ENCODE data around the gene GPRIN2. TPM values are rescaled to one million over a fixed set of nuclear protein-coding genes. Genes with fewer than 3 reads are reported as not detected.

The GPRIN2 gene
- total and polyA plus RNA-seq, 5 experiments from 2014 or later, result not detected

DNA sequence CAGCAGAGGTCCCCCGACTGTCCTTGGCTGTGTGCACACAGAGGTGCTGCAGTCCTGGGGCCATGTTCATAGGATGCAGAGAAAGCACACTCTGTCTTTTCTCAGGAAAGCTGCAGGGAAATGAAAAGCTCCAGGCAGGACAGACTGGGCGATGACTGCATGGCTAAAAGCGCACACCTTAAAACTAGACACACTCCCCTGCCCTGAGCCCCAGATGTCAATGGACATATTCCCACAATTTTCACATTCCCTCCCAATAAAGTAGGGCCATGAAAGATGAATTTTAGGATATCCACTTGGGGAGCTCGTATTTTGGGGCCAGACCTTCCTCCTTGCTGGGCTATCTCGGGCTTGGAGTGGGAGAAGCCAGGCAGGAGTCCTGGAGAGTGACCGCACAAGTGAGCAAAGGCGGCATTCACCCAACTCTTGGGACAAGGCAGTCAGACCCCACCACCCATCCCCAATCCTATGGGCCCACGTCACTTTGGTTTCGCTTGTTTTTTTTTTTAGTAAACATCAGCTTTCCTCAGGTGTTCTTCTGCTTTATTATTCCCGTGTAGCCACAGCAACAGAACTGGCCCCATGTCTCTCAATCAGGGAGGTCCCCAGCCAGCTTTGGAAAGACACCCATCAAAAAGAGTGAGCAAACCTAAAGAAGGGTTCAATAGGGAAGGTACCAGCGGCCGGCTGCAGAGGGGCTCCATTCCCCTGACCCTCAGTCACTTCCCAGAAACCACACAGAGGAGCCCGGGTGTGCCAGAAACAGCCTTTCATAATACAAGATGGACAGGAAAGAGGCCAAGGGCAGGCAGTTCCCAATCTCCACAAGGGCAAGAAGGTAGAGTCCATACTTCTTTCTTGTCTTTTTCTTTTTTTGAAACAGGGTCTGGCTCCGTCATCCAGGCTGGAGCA is 12.7 kb downstream of the GPRIN2 start:
- Mint-ChIP-seq H3K27me3 (peaks cover 26 to 38% (median 37%) of the 10 kb centered on the region in 5 donors), H3K36me3 (peaks cover 0 to 5% (median 2%) of the 10 kb centered on the region in 3 donors), H3K9me3 (peaks cover 0 to 2% (median 0%) of the 10 kb centered on the region in 9 donors), H3K4me3 (no peak overlapping the region), H3K27ac (no peak overlapping the region), H3K4me1 (peaks cover 2 to 9% (median 9%) of the 10 kb centered on the region in 4 donors)
- DNase-seq (peak in 1 of 10 donors; percentile 59), ATAC-seq (no peak)
- POLR2A ChIA-PET, result no interaction called here

DNA sequence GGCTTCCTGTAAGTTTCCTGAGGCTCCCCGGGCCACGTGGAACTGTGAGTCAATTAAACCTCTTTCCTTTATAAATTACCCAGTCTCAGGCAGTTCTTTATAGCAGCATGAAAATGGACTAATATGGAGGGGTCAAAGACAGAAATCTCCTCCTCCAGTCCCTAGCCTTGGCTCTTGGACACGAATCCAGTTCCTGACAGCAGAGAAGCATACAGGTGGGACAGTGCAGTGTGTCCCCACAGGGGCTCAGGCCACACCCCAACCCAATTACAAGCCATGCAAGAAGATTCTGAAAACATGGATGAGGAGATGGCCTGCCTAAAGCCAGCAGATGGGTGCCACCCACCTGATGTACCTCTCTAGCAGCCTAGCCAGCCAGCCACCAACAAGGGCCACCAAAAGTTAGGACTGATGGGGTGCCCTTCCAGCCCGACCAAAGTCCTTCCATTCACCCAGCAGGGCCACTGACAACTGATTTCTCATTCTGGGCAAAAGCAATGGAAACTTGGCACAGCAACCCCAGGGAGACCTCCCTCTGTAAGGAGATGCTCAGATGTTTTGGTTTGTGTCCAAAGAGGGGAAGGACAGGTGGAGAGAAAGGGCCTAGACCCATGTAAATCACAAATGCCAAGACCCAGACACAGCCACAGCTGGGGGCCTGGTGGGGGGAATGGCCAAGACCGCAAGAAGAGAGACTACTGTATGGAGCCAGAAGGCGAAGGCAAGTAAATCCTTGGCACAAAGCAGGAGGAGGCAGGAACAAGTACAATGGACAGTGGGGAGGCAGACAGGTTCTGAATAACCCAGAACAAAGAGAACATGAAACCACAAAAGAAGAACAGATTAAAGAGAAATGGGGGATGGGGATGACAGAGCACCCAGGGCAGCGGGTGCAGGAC is 13.6 kb downstream of the GPRIN2 start:
- DNase-seq, result peak in 1 of 10 donors; percentile 62

DNA sequence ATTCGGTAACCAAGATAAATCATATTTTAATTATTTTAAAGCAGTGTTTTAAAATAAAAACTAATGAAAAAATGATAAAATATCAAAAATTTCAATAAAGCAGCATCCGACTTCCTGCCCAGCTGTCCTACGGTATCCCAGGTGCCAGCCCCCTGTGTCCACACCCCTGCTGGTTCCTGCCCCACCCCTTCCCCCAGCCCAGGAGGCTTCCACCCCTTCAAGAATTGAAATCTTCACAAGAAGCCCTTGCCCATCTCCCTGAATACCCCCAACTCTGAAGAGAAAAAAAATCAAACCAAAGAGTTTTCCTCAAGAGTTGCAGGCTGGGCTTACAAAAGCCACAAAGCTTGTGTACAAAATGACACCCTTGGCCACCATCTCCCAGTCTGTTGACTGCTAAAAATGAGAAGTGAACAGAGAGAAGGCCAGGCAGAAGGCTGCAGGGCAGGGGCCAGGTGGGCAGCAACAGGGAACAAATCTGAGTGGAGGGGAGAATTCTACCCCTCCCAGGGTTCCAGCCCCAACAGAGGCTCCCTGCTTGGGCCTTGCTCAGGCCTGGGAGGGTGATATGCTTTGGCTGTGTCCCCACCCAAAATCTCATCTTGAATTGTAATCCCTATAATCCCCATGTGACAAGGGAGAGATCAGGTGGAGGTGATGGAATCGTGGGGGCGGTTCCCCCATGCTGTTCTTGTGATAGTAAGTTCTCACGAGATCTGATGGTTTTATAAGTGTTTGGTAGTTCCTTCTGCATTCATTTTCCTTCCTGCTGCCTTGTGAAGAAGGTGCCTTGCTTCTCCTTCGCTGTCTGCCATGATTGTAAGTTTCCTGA is 14.5 kb downstream of the GPRIN2 start:
- peak in 1 of 10 donors; percentile 46 for DNase-seq
- Mint-ChIP-seq H3K4me3 (peak overlapping the region in 1 of 10 donors; percentile 33), H3K4me1 (peaks cover 2 to 9% (median 9%) of the 10 kb centered on the region in 4 donors), H3K36me3 (peaks cover 0 to 5% (median 2%) of the 10 kb centered on the region in 3 donors), H3K27me3 (peaks cover 31 to 51% (median 44%) of the 10 kb centered on the region in 5 donors), H3K9me3 (peaks cover 0 to 2% (median 0%) of the 10 kb centered on the region in 9 donors), H3K27ac (no peak overlapping the region)
- POLR2A ChIA-PET, result no interaction called here
- no peak for ATAC-seq

More for the DNA sequence above, 13.6 kb downstream of the GPRIN2 start:
- POLR2A ChIA-PET, result no interaction called here
- no peak for ATAC-seq
- Mint-ChIP-seq H3K27ac (peak overlapping the region in 1 of 10 donors; percentile 21), H3K4me1 (peaks cover 2 to 9% (median 9%) of the 10 kb centered on the region in 4 donors), H3K9me3 (peaks cover 0 to 2% (median 0%) of the 10 kb centered on the region in 9 donors), H3K4me3 (no peak overlapping the region), H3K27me3 (peaks cover 31 to 43% (median 36%) of the 10 kb centered on the region in 5 donors), H3K36me3 (peaks cover 0 to 5% (median 2%) of the 10 kb centered on the region in 3 donors)

DNA sequence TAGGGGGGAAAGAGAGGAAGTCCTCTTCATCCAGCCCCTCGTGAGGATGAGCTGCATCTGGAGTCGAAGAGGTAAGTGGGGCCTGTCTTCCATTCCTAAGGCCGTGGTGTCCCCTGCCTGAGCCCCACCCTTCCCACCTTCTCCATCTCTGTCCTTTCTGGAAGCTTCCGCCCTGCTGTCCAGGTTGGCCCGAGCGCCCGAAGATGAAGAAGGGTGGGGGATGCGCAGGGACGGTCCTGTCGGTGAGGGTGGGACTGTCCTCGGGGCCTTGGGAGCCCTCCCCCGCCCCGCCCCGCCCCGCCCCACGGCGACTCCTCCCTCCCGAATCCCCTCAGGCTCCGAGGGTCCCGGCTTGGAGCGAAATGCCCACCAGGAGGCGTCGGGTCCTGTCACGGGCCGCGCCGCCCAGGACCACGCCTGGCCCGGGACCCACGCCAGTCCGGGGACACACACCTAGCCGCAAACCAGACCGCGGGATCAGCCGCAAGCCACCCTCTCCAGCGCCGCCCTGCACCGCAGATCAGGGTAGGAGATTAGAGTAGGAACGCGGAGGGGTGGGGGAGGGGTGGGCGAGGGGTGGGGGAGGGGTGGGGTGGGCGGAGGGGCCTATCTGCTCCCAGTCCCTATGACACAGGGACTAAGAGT is 15.3 kb downstream of the GPRIN2 start:
- H3K4me3 Mint-ChIP-seq, result peak overlapping the region in 5 of 10 donors; percentile 20 to 62 (median 39)
- H3K27me3 Mint-ChIP-seq, result peaks cover 31 to 56% (median 49%) of the 10 kb centered on the region in 5 donors
- POLR2A ChIA-PET, result no interaction called here
- DNase-seq, result peak in 1 of 10 donors; percentile 65
- H3K36me3 Mint-ChIP-seq, result peaks cover 0 to 5% (median 2%) of the 10 kb centered on the region in 3 donors
- H3K4me1 Mint-ChIP-seq, result peaks cover 2 to 9% (median 9%) of the 10 kb centered on the region in 4 donors
- H3K9me3 Mint-ChIP-seq, result peaks cover 0 to 2% (median 0%) of the 10 kb centered on the region in 9 donors
- no peak overlapping the region for H3K27ac Mint-ChIP-seq
- peak in 1 of 2 donors; percentile 23 for ATAC-seq

DNA sequence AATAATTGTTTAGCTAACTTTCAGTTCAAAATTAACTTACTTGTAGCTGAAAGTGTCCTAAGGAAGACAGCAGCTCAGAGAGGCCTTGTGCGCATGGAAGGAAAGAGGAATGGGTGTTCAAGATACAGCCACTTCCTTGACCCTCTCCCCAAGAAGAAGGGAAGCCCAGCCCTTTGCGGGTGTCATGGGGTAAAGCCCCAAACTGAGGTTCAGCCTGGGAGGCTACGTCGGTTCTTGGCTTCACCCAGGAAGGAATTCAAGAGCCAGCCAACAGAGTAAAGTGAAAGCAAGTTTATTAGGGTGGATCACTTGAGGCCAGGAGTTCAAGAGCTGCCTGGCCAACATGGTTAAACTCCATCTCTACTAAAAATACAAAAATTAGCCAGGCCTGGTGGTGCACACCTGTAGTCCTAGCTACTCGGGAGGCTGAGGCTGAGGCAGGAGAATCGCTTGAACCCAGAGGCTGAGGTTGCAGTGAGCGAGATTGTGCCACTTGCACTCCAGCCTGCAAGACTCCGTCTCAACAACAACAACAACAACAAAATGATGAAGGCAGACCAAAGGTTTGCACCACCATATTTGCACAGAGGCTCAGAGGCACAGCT is 15.9 kb downstream of the GPRIN2 start:
- POLR2A ChIA-PET, result no interaction called here
- Mint-ChIP-seq H3K27me3 (peaks cover 31 to 57% (median 49%) of the 10 kb centered on the region in 5 donors), H3K4me1 (peaks cover 2 to 9% (median 9%) of the 10 kb centered on the region in 4 donors), H3K4me3 (peak overlapping the region in 9 of 10 donors; percentile 5 to 62 (median 38)), H3K27ac (peak overlapping the region in 1 of 10 donors; percentile 76), H3K36me3 (peaks cover 0 to 5% (median 2%) of the 10 kb centered on the region in 3 donors), H3K9me3 (peaks cover 0 to 2% (median 0%) of the 10 kb centered on the region in 9 donors)
- no peak for ATAC-seq
- DNase-seq, result peak in 1 of 10 donors; percentile 49

DNA sequence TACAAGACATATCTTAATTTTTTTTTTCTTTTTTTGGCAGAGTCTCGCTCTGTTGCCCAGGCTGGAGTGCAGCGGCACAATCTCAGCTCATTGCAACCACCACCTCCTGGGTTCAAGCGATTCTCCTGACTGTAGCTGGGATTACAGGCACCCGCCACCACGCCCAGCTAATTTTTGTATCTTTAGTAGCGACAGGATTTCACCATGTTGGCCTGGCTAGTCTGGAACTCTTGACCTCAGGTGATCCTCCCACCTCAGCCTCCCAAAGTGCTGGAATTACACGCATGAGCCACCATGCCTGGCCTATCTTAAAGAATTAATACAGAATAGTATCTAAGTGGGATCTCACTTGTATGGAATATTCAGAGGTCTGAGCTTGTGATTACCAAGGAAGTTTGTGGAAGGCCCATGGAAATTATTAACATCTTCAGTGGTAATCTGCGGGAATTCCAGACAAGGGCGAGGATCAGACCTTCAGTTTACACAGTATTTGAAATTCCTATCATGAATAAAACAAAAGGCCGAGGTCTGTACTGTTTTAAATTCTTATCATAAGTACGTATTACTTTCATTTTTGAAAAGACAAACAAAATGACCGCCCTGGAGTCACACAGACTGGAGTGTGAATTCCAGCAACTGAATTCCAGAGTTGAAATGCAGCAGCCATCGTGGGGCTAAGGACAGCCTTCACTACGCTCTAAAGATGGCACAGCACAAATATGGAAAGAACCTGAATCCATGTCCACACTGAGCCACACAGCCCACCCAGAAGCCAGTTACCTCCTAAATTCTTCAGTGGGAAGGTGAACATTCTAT is 16.7 kb downstream of the GPRIN2 start:
- Mint-ChIP-seq H3K4me1 (peaks cover 2 to 9% (median 9%) of the 10 kb centered on the region in 4 donors), H3K9me3 (peaks cover 0 to 2% (median 0%) of the 10 kb centered on the region in 9 donors), H3K27ac (no peak overlapping the region), H3K4me3 (peak overlapping the region in 1 of 10 donors; percentile 21), H3K36me3 (peaks cover 0 to 5% (median 2%) of the 10 kb centered on the region in 3 donors), H3K27me3 (peaks cover 31 to 57% (median 46%) of the 10 kb centered on the region in 5 donors)
- POLR2A ChIA-PET, result no interaction called here
- no peak for ATAC-seq
- DNase-seq, result peak in 1 of 10 donors; percentile 24

DNA sequence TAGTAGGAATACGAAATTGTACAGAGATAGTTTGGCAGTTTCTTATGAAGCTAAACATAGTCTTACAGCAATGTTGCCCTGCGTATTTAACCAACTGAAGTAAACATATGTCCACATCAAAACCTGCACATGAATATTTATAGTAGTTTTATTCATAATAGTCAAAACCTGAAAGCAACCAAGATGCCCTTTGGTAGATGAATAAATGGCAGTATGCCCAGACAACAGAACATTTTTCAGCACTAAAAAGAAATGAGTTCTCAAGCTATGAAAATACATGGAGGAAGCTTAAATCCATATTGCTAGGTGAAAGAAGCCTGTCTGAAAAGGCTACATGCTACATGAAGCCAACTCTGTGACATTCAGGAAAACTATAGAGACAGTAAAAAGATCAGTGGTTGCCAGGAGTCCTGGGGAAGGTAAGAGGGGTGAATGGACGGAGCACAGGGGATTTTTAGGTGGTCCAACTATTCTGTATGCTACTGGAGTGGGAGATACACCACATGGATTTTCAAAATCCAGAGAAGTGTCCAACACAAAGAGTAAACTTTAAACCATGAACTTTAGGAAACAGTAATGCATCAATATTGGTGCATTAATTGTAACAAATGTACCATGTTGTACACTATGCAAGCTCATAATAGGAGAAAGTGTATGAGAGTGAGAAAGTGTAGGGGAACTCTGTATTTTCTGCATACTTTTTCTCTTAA is 17.6 kb downstream of the GPRIN2 start:
- ATAC-seq, result no peak
- POLR2A ChIA-PET, result no interaction called here
- DNase-seq, result no peak

DNA sequence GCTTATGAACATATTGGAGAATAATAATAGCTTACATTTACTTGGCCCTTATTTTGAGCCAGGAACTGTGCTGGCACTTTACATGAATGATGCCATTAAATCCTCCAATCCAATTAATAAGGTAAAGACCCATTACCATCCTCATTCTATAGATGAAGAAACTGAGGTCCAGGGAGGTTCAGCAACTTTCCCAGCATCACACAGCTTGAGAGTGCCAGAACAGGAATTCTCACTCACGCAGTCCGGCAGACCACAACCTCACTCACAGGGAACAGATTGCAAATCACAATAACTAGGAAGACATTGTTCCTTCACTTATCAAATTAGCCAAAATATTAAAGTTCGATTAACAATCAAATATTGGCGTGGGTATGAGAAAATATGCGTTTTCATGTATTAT is 18.3 kb downstream of the GPRIN2 start:
- POLR2A ChIA-PET, result no interaction called here
- ATAC-seq (no peak), DNase-seq (no peak)
- peaks cover 26 to 51% (median 43%) of the 10 kb centered on the region in 5 donors for H3K27me3 Mint-ChIP-seq
- no peak overlapping the region for H3K4me3 Mint-ChIP-seq
- peaks cover 0 to 5% (median 2%) of the 10 kb centered on the region in 3 donors for H3K36me3 Mint-ChIP-seq
- peaks cover 0 to 2% (median 0%) of the 10 kb centered on the region in 9 donors for H3K9me3 Mint-ChIP-seq
- peaks cover 2 to 9% (median 9%) of the 10 kb centered on the region in 4 donors for H3K4me1 Mint-ChIP-seq
- no peak overlapping the region for H3K27ac Mint-ChIP-seq

More for the DNA sequence above, 17.6 kb downstream of the GPRIN2 start:
- Mint-ChIP-seq H3K27me3 (peaks cover 31 to 56% (median 46%) of the 10 kb centered on the region in 5 donors), H3K27ac (peak overlapping the region in 1 of 10 donors; percentile 6), H3K9me3 (peaks cover 0 to 2% (median 0%) of the 10 kb centered on the region in 9 donors), H3K4me1 (peaks cover 2 to 9% (median 9%) of the 10 kb centered on the region in 4 donors), H3K4me3 (no peak overlapping the region), H3K36me3 (peaks cover 0 to 5% (median 2%) of the 10 kb centered on the region in 3 donors)

DNA sequence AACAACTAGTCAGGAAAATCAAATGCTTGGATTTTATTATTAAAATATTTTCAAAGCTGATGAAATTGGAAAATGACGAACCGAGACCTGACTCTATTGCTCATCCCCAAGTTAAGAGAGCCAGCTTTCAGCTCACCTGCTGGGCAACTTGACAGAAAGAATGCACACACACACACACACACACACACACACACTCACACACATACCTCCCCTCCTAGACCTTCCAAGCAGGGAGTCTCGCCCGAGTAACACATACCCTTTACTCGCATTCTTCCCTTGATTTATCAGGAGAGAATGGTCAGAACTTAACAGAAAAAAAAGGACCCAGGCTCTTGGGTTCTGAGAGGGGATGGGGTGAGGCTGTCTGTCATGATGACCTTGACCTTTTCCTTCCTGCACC is 19.1 kb downstream of the GPRIN2 start:
- H3K36me3 Mint-ChIP-seq, result peaks cover 0 to 5% (median 2%) of the 10 kb centered on the region in 3 donors
- POLR2A ChIA-PET, result no interaction called here
- ATAC-seq (no peak), DNase-seq (peak in 1 of 10 donors; percentile 56)
- H3K27me3 Mint-ChIP-seq, result peaks cover 17 to 43% (median 37%) of the 10 kb centered on the region in 5 donors
- no peak overlapping the region for H3K27ac Mint-ChIP-seq
- no peak overlapping the region for H3K4me3 Mint-ChIP-seq
- peaks cover 0 to 2% (median 0%) of the 10 kb centered on the region in 9 donors for H3K9me3 Mint-ChIP-seq
- H3K4me1 Mint-ChIP-seq, result peaks cover 2 to 9% (median 9%) of the 10 kb centered on the region in 4 donors

DNA sequence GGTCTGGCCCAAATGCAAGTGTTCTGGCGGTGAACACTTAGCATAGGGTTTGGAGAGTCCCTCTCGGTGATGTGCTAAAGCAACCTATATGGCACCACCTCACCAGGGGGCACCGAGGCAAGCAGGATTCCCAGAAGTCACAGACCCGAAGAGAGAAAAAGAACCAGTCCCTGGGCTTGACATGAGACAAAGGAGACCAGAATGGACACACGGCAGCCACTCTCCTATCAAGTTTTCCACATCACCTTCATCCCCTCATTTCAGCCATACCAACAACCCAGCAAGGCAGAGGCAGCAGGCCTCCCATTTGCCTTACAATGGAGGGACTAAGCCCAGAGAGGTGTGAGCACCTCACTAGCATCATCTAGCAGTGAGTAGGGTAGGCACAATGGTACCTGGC is 19.7 kb downstream of the GPRIN2 start:
- H3K9me3 Mint-ChIP-seq, result peaks cover 0 to 2% (median 0%) of the 10 kb centered on the region in 9 donors
- H3K36me3 Mint-ChIP-seq, result peaks cover 0 to 5% (median 2%) of the 10 kb centered on the region in 3 donors
- DNase-seq (peak in 1 of 10 donors; percentile 63), ATAC-seq (no peak)
- H3K27ac Mint-ChIP-seq, result no peak overlapping the region
- no peak overlapping the region for H3K4me3 Mint-ChIP-seq
- H3K4me1 Mint-ChIP-seq, result peaks cover 2 to 9% (median 9%) of the 10 kb centered on the region in 4 donors
- H3K27me3 Mint-ChIP-seq, result peaks cover 12 to 39% (median 35%) of the 10 kb centered on the region in 5 donors
- POLR2A ChIA-PET, result no interaction called here
